Activated T-cell treated with anti-CD3 and anti-CD28 coated beads, Interleukin-2, amount 50 U/mL, for 24 hours (primary cell): Measurements from ENCODE around the gene ABHD17C.
A peak's percentile ranks its signal among the peaks of the same experiment; 100 is the strongest.

ENCODE experiments used
- DNase-seq: peaks from one replicate; pipeline ENCODE4 v3.0.0-alpha.2; 2020
- H3K27ac Mint-ChIP-seq: 2 replicates; pipeline ENCODE4 v1.8.0; 2020; ENCODE audit warnings: mild to moderate bottlenecking, mixed read lengths
- H3K27me3 Mint-ChIP-seq: 2 replicates; pipeline ENCODE4 v1.8.0; 2020; ENCODE audit warnings: mixed read lengths
- H3K36me3 Mint-ChIP-seq: 2 replicates; pipeline ENCODE4 v1.8.0; 2020; ENCODE audit warnings: low read depth, mixed read lengths
- H3K4me1 Mint-ChIP-seq: 2 replicates; pipeline ENCODE4 v1.8.0; 2020; ENCODE audit warnings: low read depth, mixed read lengths
- H3K4me3 Mint-ChIP-seq: 2 replicates; pipeline ENCODE4 v1.8.0; 2020; ENCODE audit warnings: mild to moderate bottlenecking, moderate library complexity, mixed read lengths
- H3K9me3 Mint-ChIP-seq: 2 replicates; pipeline ENCODE4 v1.8.0; 2020; ENCODE audit warnings: mixed read lengths

The ABHD17C gene

DNA sequence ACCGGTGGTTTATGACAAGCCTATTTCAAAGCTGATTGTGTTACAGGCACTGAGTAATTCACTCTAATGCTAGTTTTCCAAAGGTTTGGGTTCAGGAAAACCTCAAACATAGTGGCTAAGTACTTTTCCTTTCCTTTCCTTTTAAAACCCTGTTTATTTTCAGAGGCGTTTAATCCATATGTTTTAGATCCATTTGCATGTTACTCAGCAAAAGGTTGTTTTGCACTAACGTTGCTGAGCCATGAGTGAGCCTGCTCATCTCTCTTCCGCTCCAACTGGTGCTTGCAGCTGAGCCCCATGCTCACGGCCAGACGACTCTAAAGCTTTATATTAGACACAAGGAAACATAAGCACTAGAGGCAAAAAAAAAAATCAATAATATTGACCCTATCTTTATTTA, 93.4 kb downstream of the ABHD17C start:
- no peak overlapping the region for H3K4me3 Mint-ChIP-seq
- peaks cover 8% of the 10 kb centered on the region for H3K4me1 Mint-ChIP-seq
- H3K36me3 Mint-ChIP-seq = no peaks in the 10 kb centered on the region
- H3K27ac Mint-ChIP-seq = no peak overlapping the region
- H3K9me3 Mint-ChIP-seq = no peaks in the 10 kb centered on the region
- no peak for DNase-seq
- peaks cover 16% of the 10 kb centered on the region for H3K27me3 Mint-ChIP-seq

DNA sequence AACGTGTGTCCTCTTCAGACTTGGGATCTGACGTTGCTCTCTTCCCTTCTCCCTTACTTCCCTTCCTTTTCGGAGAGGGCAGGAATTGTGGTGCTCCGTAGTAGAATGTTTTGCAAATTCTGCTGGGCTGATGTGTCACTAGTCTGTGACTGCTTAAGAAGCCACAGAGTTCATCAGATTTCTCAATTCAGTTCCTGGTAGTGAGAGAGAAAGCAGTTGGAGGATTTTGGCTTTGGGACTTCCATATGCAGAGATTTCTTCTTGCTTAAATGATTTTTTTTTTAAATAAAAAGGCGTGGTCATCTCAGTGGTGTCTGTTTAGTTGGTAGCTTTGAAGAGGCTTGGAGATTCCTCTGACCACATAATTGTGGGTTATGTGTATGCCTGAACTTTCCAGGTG, 94.2 kb downstream of the ABHD17C start:
- peaks cover 5% of the 10 kb centered on the region for H3K4me1 Mint-ChIP-seq
- no peaks in the 10 kb centered on the region for H3K36me3 Mint-ChIP-seq
- H3K27ac Mint-ChIP-seq = no peak overlapping the region
- peaks cover 17% of the 10 kb centered on the region for H3K27me3 Mint-ChIP-seq
- H3K4me3 Mint-ChIP-seq = no peak overlapping the region
- H3K9me3 Mint-ChIP-seq = no peaks in the 10 kb centered on the region
- DNase-seq = no peak

DNA sequence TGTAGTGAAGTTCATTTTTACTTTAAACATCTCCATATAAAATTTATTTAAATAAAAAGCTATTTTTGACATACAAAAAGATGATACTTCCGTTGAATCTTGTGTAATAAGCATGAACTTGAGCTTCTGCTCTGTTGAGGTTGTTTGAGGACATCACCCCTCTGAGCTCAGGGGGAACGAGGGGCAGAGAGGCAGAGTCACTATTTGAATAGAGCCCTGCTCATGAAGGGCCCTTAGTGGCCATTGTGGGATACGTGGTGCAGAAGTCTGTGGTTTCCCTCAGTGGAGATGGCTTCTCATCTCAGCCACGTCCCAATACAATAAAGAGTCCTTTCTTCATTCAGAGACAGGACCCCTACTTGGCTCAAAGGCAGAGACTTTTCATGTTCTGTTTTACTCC, 94.7 kb downstream of the ABHD17C start:
- Mint-ChIP-seq H3K36me3 (no peaks in the 10 kb centered on the region), H3K27ac (no peak overlapping the region), H3K9me3 (no peaks in the 10 kb centered on the region), H3K4me1 (peaks cover 5% of the 10 kb centered on the region), H3K27me3 (peaks cover 20% of the 10 kb centered on the region), H3K4me3 (no peak overlapping the region)
- DNase-seq = no peak

DNA sequence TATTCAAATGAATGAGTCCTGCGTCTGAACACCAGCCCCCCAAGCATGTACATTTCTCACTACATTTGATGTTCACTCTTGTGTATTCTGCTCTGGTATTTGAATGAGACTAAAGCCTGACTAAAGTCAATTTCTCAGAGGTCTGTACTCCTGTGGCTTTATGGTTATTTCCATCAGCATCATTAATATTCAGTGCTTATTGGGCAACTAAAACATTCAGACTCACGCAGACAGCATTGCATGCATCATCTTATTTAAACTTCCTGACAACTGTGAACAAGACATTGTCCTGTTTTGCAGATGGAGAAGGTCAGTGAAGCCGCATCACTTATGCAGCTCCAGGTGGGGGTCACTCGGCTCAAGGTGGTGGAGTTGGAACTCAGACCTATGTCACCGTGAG, 95.1 kb downstream of the ABHD17C start:
- H3K4me3 Mint-ChIP-seq = no peak overlapping the region
- H3K27me3 Mint-ChIP-seq = peaks cover 24% of the 10 kb centered on the region
- no peak for DNase-seq
- no peaks in the 10 kb centered on the region for H3K36me3 Mint-ChIP-seq
- no peak overlapping the region for H3K27ac Mint-ChIP-seq
- H3K4me1 Mint-ChIP-seq = peaks cover 5% of the 10 kb centered on the region
- H3K9me3 Mint-ChIP-seq = no peaks in the 10 kb centered on the region

DNA sequence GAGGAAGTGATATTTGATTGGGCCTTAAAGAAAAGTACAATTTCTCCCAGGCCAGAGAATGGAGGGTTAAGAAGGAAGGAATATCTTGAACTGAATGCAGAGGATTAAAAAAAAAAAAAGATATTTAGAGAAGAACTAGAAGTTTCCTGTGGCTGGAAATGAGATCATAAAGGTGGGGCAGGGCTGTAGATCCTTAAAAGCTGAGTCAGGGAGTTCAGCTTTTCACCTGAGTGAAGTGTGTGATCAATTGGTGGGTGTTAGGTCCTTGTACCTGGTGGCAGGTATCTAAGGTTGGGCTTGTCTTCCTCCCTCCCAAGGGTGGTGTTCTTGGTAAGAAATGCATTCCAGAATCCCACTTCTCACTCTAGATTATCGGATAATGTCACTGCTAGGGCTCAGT, 95.9 kb downstream of the ABHD17C start:
- peaks cover 2% of the 10 kb centered on the region for H3K4me1 Mint-ChIP-seq
- no peaks in the 10 kb centered on the region for H3K9me3 Mint-ChIP-seq
- peaks cover 26% of the 10 kb centered on the region for H3K27me3 Mint-ChIP-seq
- DNase-seq = no peak
- H3K4me3 Mint-ChIP-seq = no peak overlapping the region
- H3K36me3 Mint-ChIP-seq = no peaks in the 10 kb centered on the region
- no peak overlapping the region for H3K27ac Mint-ChIP-seq

DNA sequence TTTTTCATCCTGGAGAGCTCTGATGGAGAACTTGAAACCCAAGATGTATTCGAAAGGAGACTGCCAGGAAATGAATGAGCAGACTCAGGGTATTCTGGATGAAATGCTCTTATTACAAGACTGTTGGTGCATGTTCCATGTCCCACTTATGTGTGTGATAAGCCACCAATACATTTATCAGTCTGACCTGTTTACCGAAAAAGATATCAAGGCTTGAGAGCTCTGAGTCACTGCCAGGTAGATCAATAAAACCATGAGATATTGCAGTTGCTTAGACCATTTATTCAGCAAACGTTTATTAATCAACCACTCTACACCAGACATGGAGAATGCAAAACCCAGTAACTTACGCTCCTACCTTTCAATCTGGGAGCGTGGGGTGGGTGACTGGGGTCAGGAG, 101.3 kb downstream of the ABHD17C start:
- H3K36me3 Mint-ChIP-seq = no peaks in the 10 kb centered on the region
- no peak overlapping the region for H3K4me3 Mint-ChIP-seq
- H3K9me3 Mint-ChIP-seq = no peaks in the 10 kb centered on the region
- peaks cover 25% of the 10 kb centered on the region for H3K27me3 Mint-ChIP-seq
- no peak for DNase-seq
- no peak overlapping the region for H3K27ac Mint-ChIP-seq
- no peaks in the 10 kb centered on the region for H3K4me1 Mint-ChIP-seq

DNA sequence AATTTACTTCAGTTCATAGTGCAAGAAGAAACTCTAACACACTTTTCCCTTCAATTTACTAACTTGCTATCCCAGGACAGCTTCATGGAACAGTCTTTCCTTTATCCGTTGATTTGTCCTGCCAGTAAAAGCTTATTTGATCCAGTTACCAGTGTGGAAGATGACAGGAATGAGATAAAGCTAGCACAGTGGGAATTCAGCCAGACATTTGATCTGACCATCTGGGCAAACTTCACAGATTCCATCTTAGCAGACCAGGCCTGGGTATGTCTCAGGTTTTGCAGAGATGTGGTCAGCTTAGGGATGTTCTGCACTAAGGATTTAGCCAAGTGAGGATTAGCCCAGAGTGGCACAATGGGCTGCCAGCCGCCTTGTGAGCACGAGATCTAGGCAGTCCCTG, 103.8 kb downstream of the ABHD17C start:
- H3K36me3 Mint-ChIP-seq = no peaks in the 10 kb centered on the region
- peaks cover 15% of the 10 kb centered on the region for H3K27me3 Mint-ChIP-seq
- peaks cover 15% of the 10 kb centered on the region for H3K4me1 Mint-ChIP-seq

DNA sequence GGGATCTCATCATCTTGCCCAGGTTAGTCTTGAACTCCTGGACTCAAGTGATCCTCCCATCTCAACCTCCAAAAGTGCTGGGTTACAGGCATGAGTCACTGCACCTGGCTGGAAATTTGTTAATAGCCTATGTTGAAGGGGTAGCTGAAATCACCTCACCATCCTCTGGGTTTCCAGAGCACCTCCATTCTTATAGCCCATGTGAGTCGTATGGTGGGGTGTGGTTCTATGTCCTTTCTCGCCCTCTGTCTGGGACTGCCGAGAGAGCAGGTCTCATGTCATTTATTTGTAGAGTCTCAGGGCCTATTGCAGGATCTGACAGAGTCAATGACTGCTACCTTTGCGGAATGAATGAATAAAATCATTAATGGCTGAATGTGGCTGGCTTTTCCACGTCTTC, 105.0 kb downstream of the ABHD17C start:
- Mint-ChIP-seq H3K27me3 (peaks cover 10% of the 10 kb centered on the region), H3K4me3 (no peak overlapping the region), H3K27ac (no peak overlapping the region), H3K36me3 (no peaks in the 10 kb centered on the region), H3K4me1 (peaks cover 26% of the 10 kb centered on the region), H3K9me3 (peaks cover 4% of the 10 kb centered on the region)
- no peak for DNase-seq

More for the DNA sequence above, 103.8 kb downstream of the ABHD17C start:
- H3K9me3 Mint-ChIP-seq = peaks cover under 1% of the 10 kb centered on the region
- no peak overlapping the region for H3K27ac Mint-ChIP-seq
- no peak for DNase-seq
- no peak overlapping the region for H3K4me3 Mint-ChIP-seq

DNA sequence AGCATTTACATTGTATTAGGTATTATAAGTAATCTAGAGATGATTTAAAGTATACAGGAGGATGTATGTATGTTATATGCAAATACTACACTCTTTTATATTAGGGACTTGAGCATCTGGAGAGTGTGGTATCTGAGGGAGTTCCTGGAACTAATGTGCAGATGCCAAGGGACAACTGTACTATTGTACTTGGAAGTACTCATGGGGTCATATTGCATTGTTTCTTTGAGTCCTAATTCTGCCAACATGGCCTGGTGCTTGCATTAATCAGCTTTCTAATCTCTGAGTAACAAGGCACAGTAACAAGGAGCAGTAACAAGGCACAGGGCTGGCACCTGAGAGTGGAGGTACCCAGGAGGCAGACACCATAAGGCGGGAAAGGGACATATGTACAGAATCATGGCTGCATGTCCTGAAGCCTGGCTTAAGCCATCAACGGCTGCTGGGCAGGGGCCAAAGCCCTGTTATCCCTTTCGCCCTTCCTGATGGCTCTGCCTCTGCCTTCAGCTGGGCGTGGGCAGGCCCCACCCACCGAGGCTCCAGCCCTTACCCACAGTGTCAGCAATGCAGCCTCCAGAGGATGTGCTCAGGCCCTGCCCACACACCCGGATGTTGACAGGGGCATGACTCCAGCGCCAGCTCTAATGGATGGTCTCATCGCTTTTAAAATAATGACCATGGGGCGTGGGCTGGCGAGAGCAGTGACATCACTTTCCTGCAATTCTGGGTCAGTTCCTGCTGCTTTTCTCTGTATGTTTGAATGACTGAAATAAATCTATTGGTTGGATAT, 107.0 kb downstream of the ABHD17C start:
- H3K9me3 Mint-ChIP-seq = peaks cover 4% of the 10 kb centered on the region
- H3K27ac Mint-ChIP-seq = no peak overlapping the region
- H3K27me3 Mint-ChIP-seq = no peaks in the 10 kb centered on the region
- H3K4me3 Mint-ChIP-seq = no peak overlapping the region
- DNase-seq = no peak
- no peaks in the 10 kb centered on the region for H3K36me3 Mint-ChIP-seq
- H3K4me1 Mint-ChIP-seq = peaks cover 35% of the 10 kb centered on the region

DNA sequence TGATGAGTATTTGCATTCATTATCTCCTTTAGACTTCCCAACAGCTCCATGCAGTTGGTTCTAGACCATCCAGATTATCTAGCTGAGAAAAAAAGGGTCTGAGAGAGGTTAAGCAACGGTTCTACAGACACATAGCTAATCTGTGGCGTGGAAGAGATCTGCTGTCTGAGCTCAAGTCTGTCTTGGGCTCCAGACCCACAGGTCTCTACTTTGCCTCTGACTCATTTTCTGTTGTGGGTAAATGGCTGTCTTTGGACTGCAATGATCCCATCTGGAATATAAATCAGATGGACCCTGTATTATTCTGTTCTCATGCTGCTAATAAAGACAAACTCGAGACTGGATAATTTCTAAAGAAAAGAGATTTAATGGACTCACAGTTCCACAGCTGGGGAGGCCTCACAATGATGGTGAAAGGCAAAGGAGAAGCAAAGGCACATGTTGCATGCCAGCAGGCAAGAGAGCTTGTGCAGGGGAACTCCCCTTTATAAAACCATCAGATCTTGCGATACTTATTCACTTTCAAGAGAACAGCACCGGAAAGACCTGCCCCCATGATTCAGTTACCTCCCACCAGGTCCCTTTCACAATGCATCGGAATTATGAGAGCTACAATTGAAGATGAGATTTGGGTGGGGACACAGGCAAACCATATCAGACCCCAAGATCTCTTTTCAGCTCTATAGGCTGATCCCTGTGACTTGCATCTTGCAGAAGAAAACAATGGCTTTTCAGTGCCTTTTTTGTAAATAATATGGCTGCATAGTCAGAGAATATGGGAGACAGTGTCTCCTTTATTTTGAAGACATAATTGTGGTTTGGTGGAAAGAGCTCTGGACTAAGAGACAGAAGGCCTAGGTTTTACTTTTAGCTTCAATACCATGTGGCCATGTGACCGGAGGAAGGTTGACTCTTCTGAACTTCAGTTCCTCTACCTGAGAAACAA, 108.7 kb downstream of the ABHD17C start:
- peak; percentile 42 for DNase-seq
- no peaks in the 10 kb centered on the region for H3K36me3 Mint-ChIP-seq
- peaks cover 35% of the 10 kb centered on the region for H3K4me1 Mint-ChIP-seq
- H3K9me3 Mint-ChIP-seq = peaks cover 4% of the 10 kb centered on the region
- peak overlapping the region; percentile 77 for H3K27ac Mint-ChIP-seq
- peak overlapping the region; percentile 39 for H3K4me3 Mint-ChIP-seq
- peaks cover 3% of the 10 kb centered on the region for H3K27me3 Mint-ChIP-seq

DNA sequence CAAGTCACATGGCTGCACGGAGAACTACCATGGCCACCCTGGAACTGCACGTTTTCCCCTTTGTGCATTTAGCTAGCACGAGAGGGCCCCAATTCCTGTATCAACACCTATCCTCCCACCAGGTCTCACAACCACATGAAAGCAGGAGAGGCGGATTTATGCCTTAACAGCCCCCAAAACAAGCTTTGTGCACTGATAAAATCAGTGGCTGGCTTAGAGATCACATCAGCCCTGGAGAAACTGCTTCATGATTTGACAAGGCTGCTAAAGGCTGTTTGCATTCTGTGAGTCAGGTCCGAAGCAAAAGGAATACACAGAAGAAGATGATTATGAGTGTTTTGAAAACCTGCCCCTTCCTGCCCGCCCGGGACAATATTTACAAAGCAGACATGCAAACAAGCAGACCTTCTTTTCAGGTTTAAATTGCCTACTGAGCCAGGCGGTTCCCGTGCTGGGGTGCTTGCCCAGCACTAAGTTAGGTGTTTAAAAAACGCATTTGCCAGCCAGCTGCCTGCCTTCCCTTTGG, 109.9 kb downstream of the ABHD17C start:
- H3K27ac Mint-ChIP-seq = peak overlapping the region; percentile 77
- H3K4me3 Mint-ChIP-seq = peak overlapping the region; percentile 1

More for the DNA sequence above, 109.9 kb downstream of the ABHD17C start:
- Mint-ChIP-seq H3K4me1 (peaks cover 35% of the 10 kb centered on the region), H3K9me3 (peaks cover 4% of the 10 kb centered on the region), H3K36me3 (no peaks in the 10 kb centered on the region), H3K27me3 (peaks cover 3% of the 10 kb centered on the region)
- DNase-seq = peak; percentile 44
